MM.1S (cell line): ENCODE measurements around the gene CRYM.

Experiments used
- DNase-seq: peaks from one replicate; pipeline ENCODE4 v3.0.0-alpha.2; 2015
- H2AFZ ChIP-seq: fragments of 300-600 bp; sonication (generic); 2 replicates; pipeline ENCODE4 v1.6.0; 2016; ENCODE audit warnings: antibody characterized with exemption, low read length
- H3F3A ChIP-seq: fragments of 300-600 bp; sonication (generic); 2 replicates; pipeline ENCODE4 v1.6.1; 2016; ENCODE audit warnings: mild to moderate bottlenecking, antibody characterized with exemption, low read length, moderate library complexity, mixed read lengths; ENCODE audit not compliant: insufficient read depth
- H3K27ac ChIP-seq: fragments of 300-600 bp; sonication (generic); 2 replicates; pipeline ENCODE4 v1.5.1; 2016; ENCODE audit warnings: mild to moderate bottlenecking, low read length
- H3K27me3 ChIP-seq: fragments of 300-600 bp; sonication (generic); replicated peaks from 2 replicates; pipeline ENCODE4 v1.6.0; 2016; ENCODE audit warnings: low read length; ENCODE audit not compliant: insufficient read depth
- H3K36me3 ChIP-seq: fragments of 300-600 bp; sonication (generic); replicated peaks from 2 replicates; pipeline ENCODE4 v1.6.1; 2016; ENCODE audit warnings: mild to moderate bottlenecking, low read length, mixed read lengths; ENCODE audit not compliant: insufficient read depth
- H3K4me1 ChIP-seq: fragments of 300-600 bp; sonication (generic); 2 replicates; pipeline ENCODE4 v1.6.1; 2016; ENCODE audit warnings: low read length, mixed read lengths
- H3K4me2 ChIP-seq: fragments of 300-600 bp; sonication (generic); 2 replicates; pipeline ENCODE4 v1.6.0; 2016; ENCODE audit warnings: low read depth, low read length
- H3K4me3 ChIP-seq: fragments of 300-600 bp; sonication (generic); 2 replicates; pipeline ENCODE4 v1.5.1; 2016; ENCODE audit warnings: low read length, mixed read lengths
- H3K79me2 ChIP-seq: fragments of 300-600 bp; sonication (generic); 2 replicates; pipeline ENCODE4 v1.6.1; 2016; ENCODE audit warnings: mixed run types, low read length, mixed read lengths
- H3K9ac ChIP-seq: fragments of 300-600 bp; sonication (generic); 2 replicates; pipeline ENCODE4 v1.6.1; 2016; ENCODE audit warnings: low read length, mixed read lengths
- H3K9me2 ChIP-seq: fragments of 300-600 bp; sonication (generic); replicated peaks from 2 replicates; pipeline ENCODE4 v1.6.1; 2016; ENCODE audit warnings: mild to moderate bottlenecking, low read length, mixed read lengths; ENCODE audit not compliant: insufficient read depth
- H3K9me3 ChIP-seq: fragments of 300-600 bp; sonication (generic); replicated peaks from 2 replicates; pipeline ENCODE4 v1.6.1; 2016; ENCODE audit warnings: mild to moderate bottlenecking, low read length, mixed read lengths; ENCODE audit not compliant: insufficient read depth
- H4K20me1 ChIP-seq: fragments of 300-600 bp; sonication (generic); 2 replicates; pipeline ENCODE4 v1.6.1; 2016; ENCODE audit warnings: mild to moderate bottlenecking, low read length, moderate library complexity, mixed read lengths; ENCODE audit not compliant: insufficient read depth
- CTCF ChIP-seq: fragments of 300-600 bp; sonication (generic); IDR thresholded peaks from 2 replicates; pipeline ENCODE4 v1.5.1; 2016; ENCODE audit warnings: antibody characterized with exemption, low read length, mixed read lengths
- EZH2 ChIP-seq: fragments of 300-600 bp; sonication (generic); optimal IDR thresholded peaks from 2 replicates; pipeline ENCODE3; 2017; ENCODE audit warnings: low read depth, mild to moderate bottlenecking, antibody characterized with exemption, low read length, mixed read lengths
- EZH2phosphoT487 ChIP-seq: fragments of 300-600 bp; sonication (generic); IDR thresholded peaks from 2 replicates; pipeline ENCODE4 v1.6.1; 2018; ENCODE audit warnings: antibody characterized with exemption, low read length

CRYM gene

DNA sequence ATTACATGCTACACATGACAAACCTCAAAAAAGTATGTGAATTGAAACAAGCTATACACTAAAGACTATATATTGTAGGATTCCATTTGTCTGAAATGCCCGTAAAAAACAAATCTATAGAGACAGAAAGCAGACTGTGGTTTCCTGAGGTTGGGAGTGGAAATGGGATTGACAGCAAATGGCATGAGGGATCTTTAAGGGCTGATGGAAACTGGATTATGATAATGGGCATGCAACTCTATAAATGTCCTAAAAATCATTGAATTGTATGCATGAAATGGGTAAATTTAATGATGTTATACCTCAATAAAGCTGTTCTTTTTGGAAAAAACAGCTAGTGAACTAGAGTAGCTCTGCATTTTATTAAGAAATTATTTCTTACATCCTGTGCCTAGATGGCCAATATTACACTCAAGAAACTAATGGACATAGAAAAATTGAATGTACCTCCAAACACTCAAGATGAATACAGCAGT lies 45.0 kb downstream of the CRYM start:
- Histone ChIP-seq H3K4me2 (no peak overlapping the region), H3K9me3 (no peaks in the 10 kb centered on the region), H3K79me2 (no peaks in the 10 kb centered on the region), H3K4me1 (no peaks in the 10 kb centered on the region), H3K4me3 (no peak overlapping the region), H4K20me1 (no peaks in the 10 kb centered on the region), H3K9ac (no peak overlapping the region), H3K9me2 (no peaks in the 10 kb centered on the region), H3F3A (no peaks in the 10 kb centered on the region), H3K27me3 (no peaks in the 10 kb centered on the region), H3K27ac (no peak overlapping the region), H2AFZ (no peak overlapping the region), H3K36me3 (no peaks in the 10 kb centered on the region)
- DNase-seq, result no peak
- TF ChIP-seq CTCF (no peak), EZH2phosphoT487 (no peak), EZH2 (no peak)

DNA sequence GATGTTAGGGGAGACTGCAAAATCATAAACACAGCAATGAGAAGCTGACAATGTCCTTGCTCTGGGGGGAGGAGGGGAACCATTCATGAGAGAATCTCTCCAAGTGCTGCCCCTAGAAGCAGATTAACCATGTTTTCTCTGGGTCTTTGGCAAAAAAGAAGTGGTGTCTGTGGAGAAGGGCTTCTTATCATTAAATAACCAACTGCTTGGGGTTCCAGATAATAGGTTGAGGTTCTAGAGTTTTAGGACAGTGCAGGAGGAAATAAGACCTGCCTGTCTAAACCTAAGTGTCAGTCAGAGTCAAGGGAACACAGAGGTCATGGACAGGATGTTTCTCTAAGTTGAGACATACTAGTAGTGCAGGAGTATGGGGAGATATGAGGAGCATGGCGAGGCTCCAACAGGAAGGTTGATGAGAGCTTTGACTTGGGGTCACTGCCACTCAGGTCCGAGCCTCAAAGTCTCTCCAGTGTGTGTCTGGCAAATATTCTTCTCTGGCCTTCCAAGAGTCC lies 49.7 kb downstream of the CRYM start:
- Histone ChIP-seq H3K27me3 (no peaks in the 10 kb centered on the region), H4K20me1 (no peaks in the 10 kb centered on the region), H3K36me3 (no peaks in the 10 kb centered on the region), H3K9ac (no peak overlapping the region), H3K27ac (no peak overlapping the region), H3K4me2 (no peak overlapping the region), H3K4me1 (no peaks in the 10 kb centered on the region), H3K4me3 (no peak overlapping the region), H3K9me2 (no peaks in the 10 kb centered on the region), H3K9me3 (no peaks in the 10 kb centered on the region), H2AFZ (no peak overlapping the region), H3K79me2 (no peaks in the 10 kb centered on the region), H3F3A (no peaks in the 10 kb centered on the region)
- TF ChIP-seq CTCF (no peak), EZH2 (no peak), EZH2phosphoT487 (no peak)
- DNase-seq, result no peak

GRCh38 chr16:21227866-21228265 lies 50.2 kb downstream of the CRYM start:
- Histone ChIP-seq H3K4me1 (no peaks in the 10 kb centered on the region), H3K27ac (no peak overlapping the region), H3F3A (no peaks in the 10 kb centered on the region), H3K79me2 (no peaks in the 10 kb centered on the region), H3K9me2 (no peaks in the 10 kb centered on the region), H3K4me3 (no peak overlapping the region), H4K20me1 (no peaks in the 10 kb centered on the region), H3K4me2 (no peak overlapping the region), H3K36me3 (no peaks in the 10 kb centered on the region), H3K27me3 (no peaks in the 10 kb centered on the region), H3K9me3 (no peaks in the 10 kb centered on the region), H3K9ac (no peak overlapping the region), H2AFZ (no peak overlapping the region)
- TF ChIP-seq EZH2 (no peak), EZH2phosphoT487 (no peak), CTCF (no peak)
- DNase-seq, result no peak
